AG04450 (cell line): ENCODE results near the gene AFG3L2. TPM values are rescaled to one million over a fixed set of nuclear protein-coding genes. Genes with fewer than 3 reads are reported as not detected.

ENCODE experiments used
- CTCF ChIA-PET: fragments of 300-600, 350-600 bp; formaldehyde crosslinking; extraction: SDS; loops from one replicate; lab custom pipeline; 2022; ENCODE audit warnings: antibody characterized with exemption, inconsistent platforms; lab: Charles Lee
- POLR2A ChIA-PET: fragments of 350-600 bp; formaldehyde crosslinking; extraction: SDS; loops from one replicate; lab custom pipeline; 2021; ENCODE audit warnings: antibody characterized with exemption, inconsistent platforms; lab: Yijun Ruan, JAX
- DNase-seq: peaks from one replicate; pipeline ENCODE4 v3.0.0-alpha.2; 2011; ENCODE audit warnings: low read depth, low spot score
- H3K27ac ChIP-seq: one replicate; pipeline ENCODE4 v1.5.1; 2012; ENCODE audit warnings: low read depth, low read length, control low read depth
- H3K27me3 ChIP-seq: one replicate; pipeline ENCODE4 v1.6.0; 2012; ENCODE audit warnings: low read length; ENCODE audit not compliant: control insufficient read depth, insufficient read depth
- H3K4me3 ChIP-seq: 2 replicates; pipeline ENCODE4 v1.5.1; 2011; ENCODE audit warnings: mild to moderate bottlenecking, low read depth, low read length, control low read depth
- H3K9me3 ChIP-seq: 2 replicates; pipeline ENCODE4 v1.5.1; 2012; ENCODE audit warnings: low read length; ENCODE audit not compliant: control insufficient read depth, insufficient read depth
- CTCF ChIP-seq: IDR thresholded peaks from 2 replicates; pipeline ENCODE4 v1.5.1; 2011; ENCODE audit warnings: low read depth, low read length, control low read depth, inconsistent platforms
- polyA plus RNA-seq: library from polyadenylated mRNA; depleted of rRNA; stranded (reverse); fragments of >200 nt; gene quantifications from 2 replicates; pipeline ENCODE4 v1.2.3, GENCODE V29; 2011

The AFG3L2 gene
- polyA plus RNA-seq, 1 experiment: 38.0 TPM

- Histone ChIP-seq H3K27me3 (no peaks in the 10 kb centered on the region), H3K27ac (no peak overlapping the region), H3K9me3 (no peaks in the 10 kb centered on the region), H3K4me3 (no peak overlapping the region)
- POLR2A ChIA-PET: no interaction called here
- TF ChIP-seq CTCF: no peak
- no peak for DNase-seq
- CTCF ChIA-PET: interaction anchor here (0.8 kb wide), 1 partner anchor 63 kb away, joined by 3 read pairs; no protein-coding TSS in a partner anchor
Measured at GRCh38 chr18:12334863-12335262, 42.2 kb downstream of the AFG3L2 start.

- no peaks in the 10 kb centered on the region for H3K27me3 ChIP-seq
- no peaks in the 10 kb centered on the region for H3K9me3 ChIP-seq
- DNase-seq: no peak
- ChIA-PET POLR2A (interaction anchor here (0.6 kb wide), 1 partner anchor 549 kb away, joined by 13 read pairs; no protein-coding TSS in a partner anchor), CTCF (no interaction called here)
- TF ChIP-seq CTCF: no peak
- no peak overlapping the region for H3K4me3 ChIP-seq
- H3K27ac ChIP-seq: no peak overlapping the region
Measured at GRCh38 chr18:12334366-12334808, 42.6 kb downstream of the AFG3L2 start.

GRCh38 chr18:12333506-12334290 is 43.3 kb downstream of the AFG3L2 start:
- DNase-seq: no peak
- ChIA-PET POLR2A (interaction anchor here (0.6 kb wide), 1 partner anchor 550 kb away, joined by 13 read pairs; no protein-coding TSS in a partner anchor), CTCF (no interaction called here)
- H3K9me3 ChIP-seq: no peaks in the 10 kb centered on the region; the same call in 1 of the 2 replicates
- H3K27me3 ChIP-seq: no peaks in the 10 kb centered on the region
- H3K27ac ChIP-seq: no peak overlapping the region
- no peak overlapping the region for H3K4me3 ChIP-seq
- no peak for TF ChIP-seq CTCF

- TF ChIP-seq CTCF: no peak
- Histone ChIP-seq H3K4me3 (no peak overlapping the region), H3K27me3 (no peaks in the 10 kb centered on the region), H3K9me3 (peaks cover under 1% of the 10 kb centered on the region; the same call in 1 of the 2 replicates), H3K27ac (no peak overlapping the region)
- POLR2A ChIA-PET: interaction anchor here (0.6 kb wide), 1 partner anchor 77 kb away, joined by 3 read pairs; the partner anchor contains the start of gene PRELID3A
- CTCF ChIA-PET: no interaction called here
- DNase-seq: no peak
Measured at GRCh38 chr18:12330766-12331165, 46.3 kb downstream of the AFG3L2 start.
